Calu3 (cell line): ENCODE results near the gene SMCHD1. TPM values are rescaled to one million over a fixed set of nuclear protein-coding genes. Genes with fewer than 3 reads are reported as not detected.

Experiments used
- BruUV-seq: library from RNA; stranded (reverse); fragments of 400-500 nt; replicated peaks from 2 replicates; lab custom pipeline; 2021; lab: Mats Ljungman, UMichigan
- CTCF ChIA-PET: fragments of 300-600 bp; sonication (Branson Sonifier 250); formaldehyde crosslinking; loops from one replicate; lab custom pipeline; 2022; ENCODE audit warnings: antibody characterized with exemption; lab: Charles Lee
- DNase-seq: peaks from one replicate; pipeline ENCODE4 v3.0.0; 2022
- H3K27ac Mint-ChIP-seq: one replicate; pipeline ENCODE4 v1.8.0; 2022; ENCODE audit warnings: mixed read lengths; ENCODE audit not compliant: unreplicated experiment
- H3K27me3 Mint-ChIP-seq: one replicate; pipeline ENCODE4 v1.8.0; 2022; ENCODE audit warnings: mixed read lengths; ENCODE audit not compliant: unreplicated experiment
- H3K36me3 Mint-ChIP-seq: one replicate; pipeline ENCODE4 v1.8.0; 2022; ENCODE audit warnings: mild to moderate bottlenecking, moderate library complexity, mixed read lengths; ENCODE audit not compliant: insufficient read depth, unreplicated experiment
- H3K4me1 Mint-ChIP-seq: one replicate; pipeline ENCODE4 v1.8.0; 2022; ENCODE audit warnings: mild to moderate bottlenecking, low read depth, mixed read lengths; ENCODE audit not compliant: unreplicated experiment
- H3K4me3 Mint-ChIP-seq: one replicate; pipeline ENCODE4 v1.8.0; 2022; ENCODE audit warnings: mild to moderate bottlenecking, low read depth, moderate library complexity, mixed read lengths; ENCODE audit not compliant: unreplicated experiment
- H3K9me3 Mint-ChIP-seq: one replicate; pipeline ENCODE4 v1.8.0; 2022; ENCODE audit warnings: low read depth, mixed read lengths; ENCODE audit not compliant: unreplicated experiment
- intact Hi-C: fragments of 100-400 bp; cut with micrococcal nuclease; formaldehyde crosslinking; loops from one replicate; pipeline ENCODE4 v1.10.0; 2022; ENCODE audit not compliant: unreplicated experiment
- total RNA-seq: library from RNA; stranded (reverse); gene quantifications from 2 replicates; pipeline ENCODE4 v1.2.3, GENCODE V29; 2022
- TF ChIP-seq, protein P1 (sequence below): fragments of 200-600 bp; IDR thresholded peaks from one replicate; pipeline ENCODE4 v1.8.0; 2022; ENCODE audit warnings: antibody characterized with exemption; ENCODE audit not compliant: unreplicated experiment

The SMCHD1 gene
- total RNA-seq, 1 experiment from 2014 or later = 68.3 TPM

DNA sequence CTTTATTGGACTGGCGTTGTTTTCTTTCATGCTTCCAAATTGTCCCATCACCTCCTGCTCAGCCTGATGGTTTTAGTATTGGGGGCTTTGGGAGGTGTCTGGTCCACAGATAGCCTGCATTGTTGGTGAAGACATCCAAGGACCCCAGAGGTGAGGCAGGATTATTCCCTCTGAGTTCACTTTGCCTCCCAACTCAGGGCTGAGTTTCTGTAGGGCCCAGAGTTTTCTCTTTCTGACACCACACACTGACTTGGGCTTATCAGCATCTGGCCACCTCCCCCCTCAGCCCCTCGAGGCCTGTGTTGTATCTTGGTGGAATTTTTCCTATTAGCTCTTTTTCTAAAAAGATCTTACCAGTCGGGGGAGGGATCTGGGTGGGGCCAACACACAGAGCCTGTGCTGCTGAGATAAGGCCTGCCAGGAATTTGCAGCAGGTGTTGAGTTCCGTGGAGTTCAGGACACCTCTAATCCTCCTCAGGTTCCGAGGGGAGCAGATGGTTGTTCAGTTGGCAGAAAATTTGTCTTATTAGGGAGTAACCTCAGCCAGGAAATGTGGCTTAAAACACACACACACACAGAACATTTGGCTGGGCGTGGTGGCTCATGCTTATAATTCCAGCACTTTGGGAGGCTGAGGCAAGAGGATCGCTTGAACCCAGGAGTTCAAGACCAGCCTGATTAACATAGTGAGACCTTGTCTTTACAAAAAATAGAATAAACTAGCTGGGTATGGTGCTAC, 198.6 kb downstream of the SMCHD1 start:
- no peaks in the 10 kb centered on the region for H3K9me3 Mint-ChIP-seq
- H3K4me3 Mint-ChIP-seq = no peak overlapping the region
- TF ChIP-seq, protein P1, sequence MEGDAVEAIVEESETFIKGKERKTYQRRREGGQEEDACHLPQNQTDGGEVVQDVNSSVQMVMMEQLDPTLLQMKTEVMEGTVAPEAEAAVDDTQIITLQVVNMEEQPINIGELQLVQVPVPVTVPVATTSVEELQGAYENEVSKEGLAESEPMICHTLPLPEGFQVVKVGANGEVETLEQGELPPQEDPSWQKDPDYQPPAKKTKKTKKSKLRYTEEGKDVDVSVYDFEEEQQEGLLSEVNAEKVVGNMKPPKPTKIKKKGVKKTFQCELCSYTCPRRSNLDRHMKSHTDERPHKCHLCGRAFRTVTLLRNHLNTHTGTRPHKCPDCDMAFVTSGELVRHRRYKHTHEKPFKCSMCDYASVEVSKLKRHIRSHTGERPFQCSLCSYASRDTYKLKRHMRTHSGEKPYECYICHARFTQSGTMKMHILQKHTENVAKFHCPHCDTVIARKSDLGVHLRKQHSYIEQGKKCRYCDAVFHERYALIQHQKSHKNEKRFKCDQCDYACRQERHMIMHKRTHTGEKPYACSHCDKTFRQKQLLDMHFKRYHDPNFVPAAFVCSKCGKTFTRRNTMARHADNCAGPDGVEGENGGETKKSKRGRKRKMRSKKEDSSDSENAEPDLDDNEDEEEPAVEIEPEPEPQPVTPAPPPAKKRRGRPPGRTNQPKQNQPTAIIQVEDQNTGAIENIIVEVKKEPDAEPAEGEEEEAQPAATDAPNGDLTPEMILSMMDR = no peak
- no peak overlapping the region for H3K27ac Mint-ChIP-seq
- BruUV-seq = no TSS peak
- H3K4me1 Mint-ChIP-seq = no peaks in the 10 kb centered on the region
- DNase-seq = no peak
- intact Hi-C loops = no loop called here
- peaks cover 89% of the 10 kb centered on the region for H3K27me3 Mint-ChIP-seq
- CTCF ChIA-PET = no interaction called here
- H3K36me3 Mint-ChIP-seq = no peaks in the 10 kb centered on the region

Other genes with a start within 250 kb of the SMCHD1 start
- 17.2 and 20.3 TPM in 2 replicates for gene METTL4, start 84.2 kb upstream of the SMCHD1 start, total RNA-seq
- 49.5 and 56.0 TPM in 2 replicates for gene NDC80, start 84.2 kb upstream of the SMCHD1 start, total RNA-seq
- 8.0 and 10.3 TPM in 2 replicates for gene EMILIN2, start 191.3 kb downstream of the SMCHD1 start, total RNA-seq